Measurements from ENCODE around the gene ESR2.

GRCh38 chr14:64253672-64254071, 40.5 kb downstream of the ESR2 start:
- no peak for TF ChIP-seq ATF3 (IDR thresholded peaks at IDR 0.05)
- no peak for TF ChIP-seq SP1 (IDR thresholded peaks at IDR 0.05)
- TF ChIP-seq, protein P1, sequence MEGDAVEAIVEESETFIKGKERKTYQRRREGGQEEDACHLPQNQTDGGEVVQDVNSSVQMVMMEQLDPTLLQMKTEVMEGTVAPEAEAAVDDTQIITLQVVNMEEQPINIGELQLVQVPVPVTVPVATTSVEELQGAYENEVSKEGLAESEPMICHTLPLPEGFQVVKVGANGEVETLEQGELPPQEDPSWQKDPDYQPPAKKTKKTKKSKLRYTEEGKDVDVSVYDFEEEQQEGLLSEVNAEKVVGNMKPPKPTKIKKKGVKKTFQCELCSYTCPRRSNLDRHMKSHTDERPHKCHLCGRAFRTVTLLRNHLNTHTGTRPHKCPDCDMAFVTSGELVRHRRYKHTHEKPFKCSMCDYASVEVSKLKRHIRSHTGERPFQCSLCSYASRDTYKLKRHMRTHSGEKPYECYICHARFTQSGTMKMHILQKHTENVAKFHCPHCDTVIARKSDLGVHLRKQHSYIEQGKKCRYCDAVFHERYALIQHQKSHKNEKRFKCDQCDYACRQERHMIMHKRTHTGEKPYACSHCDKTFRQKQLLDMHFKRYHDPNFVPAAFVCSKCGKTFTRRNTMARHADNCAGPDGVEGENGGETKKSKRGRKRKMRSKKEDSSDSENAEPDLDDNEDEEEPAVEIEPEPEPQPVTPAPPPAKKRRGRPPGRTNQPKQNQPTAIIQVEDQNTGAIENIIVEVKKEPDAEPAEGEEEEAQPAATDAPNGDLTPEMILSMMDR (IDR thresholded peaks at IDR 0.05; ENCODE audit: low read depth, low read length, missing input control): no peak
- TF ChIP-seq, protein P2, sequence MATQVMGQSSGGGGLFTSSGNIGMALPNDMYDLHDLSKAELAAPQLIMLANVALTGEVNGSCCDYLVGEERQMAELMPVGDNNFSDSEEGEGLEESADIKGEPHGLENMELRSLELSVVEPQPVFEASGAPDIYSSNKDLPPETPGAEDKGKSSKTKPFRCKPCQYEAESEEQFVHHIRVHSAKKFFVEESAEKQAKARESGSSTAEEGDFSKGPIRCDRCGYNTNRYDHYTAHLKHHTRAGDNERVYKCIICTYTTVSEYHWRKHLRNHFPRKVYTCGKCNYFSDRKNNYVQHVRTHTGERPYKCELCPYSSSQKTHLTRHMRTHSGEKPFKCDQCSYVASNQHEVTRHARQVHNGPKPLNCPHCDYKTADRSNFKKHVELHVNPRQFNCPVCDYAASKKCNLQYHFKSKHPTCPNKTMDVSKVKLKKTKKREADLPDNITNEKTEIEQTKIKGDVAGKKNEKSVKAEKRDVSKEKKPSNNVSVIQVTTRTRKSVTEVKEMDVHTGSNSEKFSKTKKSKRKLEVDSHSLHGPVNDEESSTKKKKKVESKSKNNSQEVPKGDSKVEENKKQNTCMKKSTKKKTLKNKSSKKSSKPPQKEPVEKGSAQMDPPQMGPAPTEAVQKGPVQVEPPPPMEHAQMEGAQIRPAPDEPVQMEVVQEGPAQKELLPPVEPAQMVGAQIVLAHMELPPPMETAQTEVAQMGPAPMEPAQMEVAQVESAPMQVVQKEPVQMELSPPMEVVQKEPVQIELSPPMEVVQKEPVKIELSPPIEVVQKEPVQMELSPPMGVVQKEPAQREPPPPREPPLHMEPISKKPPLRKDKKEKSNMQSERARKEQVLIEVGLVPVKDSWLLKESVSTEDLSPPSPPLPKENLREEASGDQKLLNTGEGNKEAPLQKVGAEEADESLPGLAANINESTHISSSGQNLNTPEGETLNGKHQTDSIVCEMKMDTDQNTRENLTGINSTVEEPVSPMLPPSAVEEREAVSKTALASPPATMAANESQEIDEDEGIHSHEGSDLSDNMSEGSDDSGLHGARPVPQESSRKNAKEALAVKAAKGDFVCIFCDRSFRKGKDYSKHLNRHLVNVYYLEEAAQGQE (IDR thresholded peaks at IDR 0.05): no peak
- TF ChIP-seq RXRA (IDR thresholded peaks at IDR 0.05): no peak
- TF ChIP-seq, protein P3, sequence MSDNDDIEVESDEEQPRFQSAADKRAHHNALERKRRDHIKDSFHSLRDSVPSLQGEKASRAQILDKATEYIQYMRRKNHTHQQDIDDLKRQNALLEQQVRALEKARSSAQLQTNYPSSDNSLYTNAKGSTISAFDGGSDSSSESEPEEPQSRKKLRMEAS (IDR thresholded peaks at IDR 0.05): no peak
- TF ChIP-seq EGR1 (IDR thresholded peaks at IDR 0.05; ENCODE audit: low read depth in 2 of 2): no peak
- no peak for TF ChIP-seq RAD21 (IDR thresholded peaks at IDR 0.05)
- no peak for TF ChIP-seq GABPA (IDR thresholded peaks at IDR 0.05 in 1 of 2, conservative IDR thresholded peaks at IDR 0.05 in 1 of 2)
- TF ChIP-seq, protein P4, sequence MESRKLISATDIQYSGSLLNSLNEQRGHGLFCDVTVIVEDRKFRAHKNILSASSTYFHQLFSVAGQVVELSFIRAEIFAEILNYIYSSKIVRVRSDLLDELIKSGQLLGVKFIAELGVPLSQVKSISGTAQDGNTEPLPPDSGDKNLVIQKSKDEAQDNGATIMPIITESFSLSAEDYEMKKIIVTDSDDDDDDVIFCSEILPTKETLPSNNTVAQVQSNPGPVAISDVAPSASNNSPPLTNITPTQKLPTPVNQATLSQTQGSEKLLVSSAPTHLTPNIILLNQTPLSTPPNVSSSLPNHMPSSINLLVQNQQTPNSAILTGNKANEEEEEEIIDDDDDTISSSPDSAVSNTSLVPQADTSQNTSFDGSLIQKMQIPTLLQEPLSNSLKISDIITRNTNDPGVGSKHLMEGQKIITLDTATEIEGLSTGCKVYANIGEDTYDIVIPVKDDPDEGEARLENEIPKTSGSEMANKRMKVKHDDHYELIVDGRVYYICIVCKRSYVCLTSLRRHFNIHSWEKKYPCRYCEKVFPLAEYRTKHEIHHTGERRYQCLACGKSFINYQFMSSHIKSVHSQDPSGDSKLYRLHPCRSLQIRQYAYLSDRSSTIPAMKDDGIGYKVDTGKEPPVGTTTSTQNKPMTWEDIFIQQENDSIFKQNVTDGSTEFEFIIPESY (IDR thresholded peaks at IDR 0.05): no peak
- no peak for TF ChIP-seq TAF1 (conservative IDR thresholded peaks at IDR 0.05)

Measured in liver (tissue), 3 donors.